PFSK-1 (cell line): ENCODE data around the gene SPOCD1.

Experiments
- FOXP2 ChIP-seq: optimal IDR thresholded peaks from 2 replicates; pipeline ENCODE3; 2011; ENCODE audit warnings: borderline replicate concordance, control low read depth, inconsistent platforms; ENCODE audit not compliant: insufficient read depth; ENCODE audit errors: extremely low read length, extremely low read depth
- POLR2AphosphoS5 ChIP-seq: IDR thresholded peaks from 2 replicates; pipeline ENCODE4 v1.6.1; 2012; ENCODE audit warnings: low read depth, mild to moderate bottlenecking, control low read depth, low read length, moderate library complexity
- REST ChIP-seq, 2 experiments: IDR thresholded peaks; 2 replicates each; pipeline versions ENCODE4 v1.6.1 to v1.8.0; 2011 to 2012; ENCODE audit warnings: low read depth in 2 of 2, low read length in 2 of 2, control low read depth in 1 of 2, inconsistent platforms in 1 of 2, mild to moderate bottlenecking in 1 of 2, moderate library complexity in 1 of 2; ENCODE audit not compliant: insufficient read depth in 1 of 2
- TAF1 ChIP-seq: IDR thresholded peaks from 2 replicates; pipeline ENCODE4 v1.6.1; 2012; ENCODE audit warnings: low read length, control low read depth, borderline replicate concordance; ENCODE audit not compliant: insufficient read depth

GRCh38 chr1:31787261-31787660 lies 28.6 kb downstream of the SPOCD1 start:
- TF ChIP-seq POLR2AphosphoS5, result no peak
- no peak for TF ChIP-seq TAF1
- TF ChIP-seq REST (IDR thresholded peaks at IDR 0.05; ENCODE audit: insufficient read depth in 1 of 2, low read depth in 2 of 2, low read length in 2 of 2), result no peak
- no peak for TF ChIP-seq FOXP2
